ENCODE data around the gene BIK. TPM values are rescaled to one million over a fixed set of nuclear protein-coding genes. Genes with fewer than 3 reads are reported as not detected.

BIK gene
- total and polyA plus RNA-seq, 4 donors: 2.7 to 7.6 (median 4.6) TPM

- no peak for DNase-seq
- no peak for TF ChIP-seq CTCF (IDR thresholded peaks at IDR 0.05; ENCODE audit: control extremely low read depth, extremely low read depth)
- no peak for ATAC-seq (ENCODE audit: insufficient read depth, low FRiP score)
Measured at GRCh38 chr22:43128928-43129424, 18.4 kb downstream of the BIK start.

DNA sequence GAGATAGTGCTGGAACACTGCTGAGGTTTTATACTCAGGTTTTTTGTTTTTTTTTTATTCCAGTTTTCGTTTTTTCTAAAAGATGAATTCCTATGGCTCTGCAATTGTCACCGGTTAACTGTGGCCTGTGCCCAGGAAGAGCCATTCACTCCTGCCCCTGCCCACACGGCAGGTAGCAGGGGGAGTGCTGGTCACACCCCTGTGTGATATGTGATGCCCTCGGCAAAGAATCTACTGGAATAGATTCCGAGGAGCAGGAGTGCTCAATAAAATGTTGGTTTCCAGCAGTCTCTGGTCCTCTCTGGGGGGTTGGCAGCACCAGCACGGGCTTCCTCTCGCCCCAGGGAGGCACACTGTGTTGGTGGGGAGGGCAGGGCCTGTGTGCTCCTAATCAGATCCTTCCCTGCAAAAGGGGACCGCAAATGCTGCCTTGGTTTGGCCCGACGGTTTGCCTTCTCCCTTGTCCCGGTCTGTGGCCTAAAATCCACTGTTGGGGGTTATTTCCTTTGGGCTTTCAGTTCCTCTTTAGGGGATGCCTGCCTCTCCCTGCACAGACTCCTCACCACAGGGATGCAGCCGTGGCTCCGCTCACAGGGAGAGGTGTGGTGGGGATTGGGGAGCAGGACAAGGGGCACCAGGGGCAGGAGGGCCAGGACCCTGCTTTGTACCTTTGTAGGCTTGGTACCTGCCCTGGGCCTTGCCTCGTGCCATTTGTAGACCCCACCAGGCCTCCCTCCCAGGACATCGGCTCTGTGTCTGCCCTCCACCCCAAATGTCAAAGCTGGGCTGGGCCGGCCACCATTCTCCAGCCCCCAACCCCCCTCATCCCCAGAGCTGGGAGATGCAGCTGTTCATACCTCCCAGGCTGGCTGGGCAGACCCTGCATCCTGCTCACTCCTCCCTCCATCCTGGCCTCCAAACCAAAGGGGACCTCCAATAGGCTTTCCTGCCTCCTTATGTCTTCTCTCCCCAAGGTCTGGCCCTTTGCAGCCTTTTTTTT, 19.2 kb downstream of the BIK start:
- DNase-seq (no peak), ATAC-seq (ENCODE audit: insufficient read depth, low FRiP score) (no peak)
- TF ChIP-seq CTCF (IDR thresholded peaks at IDR 0.05; ENCODE audit: control extremely low read depth, extremely low read depth): no peak
- Histone ChIP-seq H3K4me3 (no peak overlapping the region), H3K9ac (ENCODE audit: insufficient read depth in 1 of 2, low read length in 2 of 2) (no peak overlapping the region), H3K27me3 (ENCODE audit: control insufficient read depth in 3 of 3, insufficient read depth in 3 of 3, low read length in 2 of 3) (no peaks in the 10 kb centered on the region), H3K27ac (ENCODE audit: low read depth in 1 of 2, low read length in 1 of 2) (no peak overlapping the region), H3K36me3 (ENCODE audit: control insufficient read depth in 4 of 4, insufficient read depth in 4 of 4, low read length in 4 of 4) (peaks cover 0 to 15% (median 9%) of the 10 kb centered on the region in 4 donors), H3K9me3 (ENCODE audit: control insufficient read depth in 4 of 4, insufficient read depth in 3 of 4, low read length in 3 of 4) (no peaks in the 10 kb centered on the region), H3K4me1 (ENCODE audit: control insufficient read depth in 5 of 5, insufficient read depth in 5 of 5, low read length in 5 of 5) (peaks cover 0 to 8% (median 3%) of the 10 kb centered on the region in 5 donors)
- 57 to 62% methylated on average over 16 of the region's 16 CpGs for WGBS, 2 donors

More at GRCh38 chr22:43128928-43129424, 18.4 kb downstream of the BIK start:
- peaks cover 0 to 8% (median 3%) of the 10 kb centered on the region in 5 donors for H3K4me1 ChIP-seq (ENCODE audit: control insufficient read depth in 5 of 5, insufficient read depth in 5 of 5, low read length in 5 of 5)
- peaks cover 0 to 11% (median 3%) of the 10 kb centered on the region in 4 donors for H3K36me3 ChIP-seq (ENCODE audit: control insufficient read depth in 4 of 4, insufficient read depth in 4 of 4, low read length in 4 of 4)
- no peak overlapping the region for H3K9ac ChIP-seq (ENCODE audit: insufficient read depth in 1 of 2, low read length in 2 of 2)
- no peaks in the 10 kb centered on the region for H3K9me3 ChIP-seq (ENCODE audit: control insufficient read depth in 4 of 4, insufficient read depth in 3 of 4, low read length in 3 of 4)
- H3K27ac ChIP-seq (ENCODE audit: low read depth in 1 of 2, low read length in 1 of 2): no peak overlapping the region
- H3K4me3 ChIP-seq: no peak overlapping the region
- WGBS, 2 donors: 45 to 56% methylated on average over 20 of the region's 20 CpGs
- no peaks in the 10 kb centered on the region for H3K27me3 ChIP-seq (ENCODE audit: control insufficient read depth in 3 of 3, insufficient read depth in 3 of 3, low read length in 2 of 3)

DNA sequence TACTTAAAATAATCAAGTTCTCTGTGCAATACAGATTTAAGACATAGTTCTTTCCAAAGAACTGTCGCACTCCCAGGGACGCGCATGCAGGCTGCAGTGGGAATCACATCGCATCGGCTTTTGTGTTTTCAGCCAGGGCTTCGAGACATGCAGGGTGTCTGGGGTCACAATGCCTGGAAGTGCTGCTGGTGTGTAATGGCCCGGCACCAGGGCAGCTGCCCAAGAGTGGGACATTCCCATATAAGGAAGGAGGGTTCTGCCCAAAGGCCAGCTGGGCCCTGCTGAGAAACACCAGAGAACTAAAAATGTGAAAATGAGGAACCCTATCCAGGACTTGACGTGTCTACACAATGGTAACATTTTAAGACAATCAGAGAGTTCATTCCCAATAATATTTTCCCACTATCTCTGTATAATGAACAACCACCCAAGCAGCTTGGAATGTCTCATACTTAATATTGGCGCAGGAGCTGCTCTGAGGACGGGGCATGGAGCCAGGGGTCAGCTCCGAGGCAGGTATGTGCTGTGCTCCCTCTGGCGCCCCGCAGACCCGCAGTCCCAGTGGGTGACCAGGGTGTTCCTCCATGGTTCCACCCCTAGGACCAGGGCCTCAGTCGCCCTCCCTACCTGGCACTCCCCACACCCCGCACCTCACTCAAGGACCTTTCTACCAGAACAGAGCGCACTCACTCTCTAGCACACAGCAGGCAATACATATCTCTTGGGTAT, 21.4 kb downstream of the BIK start:
- DNase-seq (no peak), ATAC-seq (ENCODE audit: insufficient read depth, low FRiP score) (no peak)
- Histone ChIP-seq H3K27ac (ENCODE audit: low read depth in 1 of 2, low read length in 1 of 2) (no peak overlapping the region), H3K4me1 (ENCODE audit: control insufficient read depth in 5 of 5, insufficient read depth in 5 of 5, low read length in 5 of 5) (peaks cover 0 to 8% (median 3%) of the 10 kb centered on the region in 5 donors), H3K9me3 (ENCODE audit: control insufficient read depth in 4 of 4, insufficient read depth in 3 of 4, low read length in 3 of 4) (no peaks in the 10 kb centered on the region), H3K36me3 (ENCODE audit: control insufficient read depth in 4 of 4, insufficient read depth in 4 of 4, low read length in 4 of 4) (peaks cover 3 to 24% (median 10%) of the 10 kb centered on the region in 4 donors), H3K4me3 (no peak overlapping the region), H3K27me3 (ENCODE audit: control insufficient read depth in 3 of 3, insufficient read depth in 3 of 3, low read length in 2 of 3) (no peaks in the 10 kb centered on the region), H3K9ac (ENCODE audit: insufficient read depth in 1 of 2, low read length in 2 of 2) (no peak overlapping the region)
- 74 to 80% methylated on average over 17 of the region's 17 CpGs for WGBS, 2 donors
- TF ChIP-seq CTCF (IDR thresholded peaks at IDR 0.05; ENCODE audit: control extremely low read depth, extremely low read depth): no peak
